ENCODE measurements around the gene INPP5E. TPM values are rescaled to one million over a fixed set of nuclear protein-coding genes. Genes with fewer than 3 reads are reported as not detected.

INPP5E gene
- total and polyA plus RNA-seq, 11 donors: 6.4 to 11.7 (median 9.3) TPM

- Histone ChIP-seq H3K27me3 (no peaks in the 10 kb centered on the region), H3K4me3 (peak overlapping the region; percentile 25 to 100 (median 60)), H3K4me1 (peaks cover 15 to 42% (median 32%) of the 10 kb centered on the region in 12 donors), H3K27ac (peak overlapping the region in 11 of 12 donors; percentile 96 to 100 (median 99)), H3K9me3 (no peaks in the 10 kb centered on the region), H3K36me3 (peaks cover 0 to 11% (median 0%) of the 10 kb centered on the region in 9 donors)
- ATAC-seq (peak in 2 of 4 donors; percentile 0 to 1), DNase-seq (peak in 3 of 5 donors; percentile 46 to 58 (median 48))
- intact Hi-C loops (cut with DNase I): loop anchor here (1.0 to 10.0 kb wide), 7 partner anchors 58 to 210 kb away; partner anchors contain the start of gene NOTCH1 (in 2 of the 10)
- WGBS, 4 donors: 39 to 51% (median 42%) methylated on average over 23 to 59 of the region's 59 CpGs
- no peak for TF ChIP-seq POLR2A (IDR thresholded peaks at IDR 0.05)
- TF ChIP-seq CTCF (IDR thresholded peaks at IDR 0.05): no peak
Observed at GRCh38 chr9:136484153-136485048, 44.8 kb upstream of the INPP5E start.

GRCh38 chr9:136483589-136484152 lies 44.0 kb upstream of the INPP5E start:
- Histone ChIP-seq H3K4me3 (peak overlapping the region; percentile 25 to 100 (median 60)), H3K9me3 (no peaks in the 10 kb centered on the region), H3K27me3 (no peaks in the 10 kb centered on the region), H3K4me1 (peaks cover 15 to 41% (median 31%) of the 10 kb centered on the region in 12 donors), H3K36me3 (peaks cover 0 to 18% (median 2%) of the 10 kb centered on the region in 9 donors), H3K27ac (peak overlapping the region; percentile 90 to 100 (median 99))
- DNase-seq (peak; percentile 93 to 98 (median 94)), ATAC-seq (peak; percentile 25 to 66 (median 56))
- no peak for TF ChIP-seq CTCF (IDR thresholded peaks at IDR 0.05)
- peak in 1 of 2 donors; percentile 75 for TF ChIP-seq POLR2A (IDR thresholded peaks at IDR 0.05)
- intact Hi-C loops (cut with DNase I): loop anchor here in 6 of 10 donors (1.0 to 10.0 kb wide), 7 partner anchors 61 to 307 kb away; partner anchors contain the start of genes NOTCH1 (in 2 of the 6) and TMEM141 (in 1 of the 6)
- WGBS, 4 donors: 0 to 2% (median 1%) methylated on average over 17 to 63 of the region's 63 CpGs

DNA sequence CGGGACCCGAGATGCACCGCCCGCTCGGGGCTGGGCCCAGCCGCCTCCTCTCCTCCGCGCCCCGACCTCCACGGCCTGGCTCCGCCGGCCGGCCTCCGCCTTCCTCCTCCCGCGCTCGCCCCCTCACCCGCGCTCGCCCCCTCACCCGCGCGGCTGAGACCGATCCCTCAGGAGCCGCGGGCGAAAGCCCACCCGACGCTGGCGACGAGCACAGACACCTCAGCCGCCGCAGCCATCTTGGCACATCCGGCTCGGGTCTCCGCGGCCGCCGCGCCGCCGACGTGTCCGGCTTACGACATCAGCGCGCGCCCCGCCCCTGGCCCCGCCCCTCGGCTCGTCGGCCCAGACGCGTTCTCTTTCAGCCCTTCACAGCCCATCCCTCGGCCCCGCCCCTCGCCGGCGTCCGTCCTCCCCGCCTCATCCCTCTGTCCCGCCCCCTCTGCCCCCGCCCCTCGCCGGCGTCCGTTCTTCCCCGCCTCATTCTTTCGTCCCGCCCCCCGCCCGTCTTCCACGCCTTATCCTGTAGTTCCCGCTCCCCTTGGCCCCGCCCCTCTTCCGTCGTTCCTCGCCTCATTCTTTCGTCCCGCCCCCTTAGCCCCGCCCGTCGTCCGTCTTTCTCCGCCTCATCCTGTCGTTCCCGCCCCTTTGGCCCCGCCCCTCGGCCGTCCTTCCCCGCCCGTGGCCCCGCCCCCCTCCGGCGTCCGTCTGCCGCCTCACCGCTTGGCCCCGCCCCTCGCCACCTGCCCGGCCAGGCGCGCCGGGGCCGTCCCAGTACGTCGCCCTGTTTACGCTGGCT lies 43.3 kb upstream of the INPP5E start, which contains the start of gene SEC16A:
Gene SEC16A, minus strand, starts transcription at position 248 of the 796 bp plus-strand sequence. CDS start 5,425 bp downstream, outside the sequence.
- peak; percentile 99 to 100 (median 100) for DNase-seq
- 0 to 2% (median 1%) methylated on average over 27 to 109 of the region's 109 CpGs for WGBS, 4 donors
- peak; percentile 83 to 92 (median 86) for ATAC-seq
- intact Hi-C loops (cut with DNase I): loop anchor here in 6 of 10 donors (1.0 to 10.0 kb wide), 5 partner anchors 62 to 308 kb away; partner anchors contain the start of genes NOTCH1 (in 2 of the 6) and TMEM141 (in 1 of the 6)
- TF ChIP-seq CTCF (IDR thresholded peaks at IDR 0.05) (no peak), POLR2A (IDR thresholded peaks at IDR 0.05) (peak; percentile 80 to 82)
- H3K27me3 ChIP-seq: no peaks in the 10 kb centered on the region
- H3K36me3 ChIP-seq: peaks cover 0 to 25% (median 8%) of the 10 kb centered on the region in 9 donors
- peak within 1 kb of the TSS; percentile 92 to 100 (median 99) for H3K27ac ChIP-seq
- peaks cover 13 to 36% (median 26%) of the 10 kb centered on the region in 12 donors for H3K4me1 ChIP-seq
- H3K9me3 ChIP-seq: no peaks in the 10 kb centered on the region
- H3K4me3 ChIP-seq: peak within 1 kb of the TSS; percentile 72 to 100 (median 94)

Measured in heart left ventricle (tissue), 16 donors.